ENCODE results near the gene SOCS6. TPM values are rescaled to one million over a fixed set of nuclear protein-coding genes. Genes with fewer than 3 reads are reported as not detected.
"Not testable (repeated sequence)": the region's sequence is repeated elsewhere in the genome, so short reads cannot be mapped to it uniquely, and the experiment has no call there.

SOCS6 gene
- total and polyA plus RNA-seq, 4 donors = 5.9 to 21.4 (median 12.5) TPM

- WGBS, 2 donors = 52 to 59% methylated on average over 2 of the region's 2 CpGs
- Histone ChIP-seq H3K9me3 (ENCODE audit: control insufficient read depth in 4 of 4, insufficient read depth in 3 of 4, low read length in 3 of 4) (no peaks in the 10 kb centered on the region), H3K9ac (ENCODE audit: insufficient read depth in 1 of 2, low read length in 2 of 2) (no peak overlapping the region), H3K4me1 (ENCODE audit: control insufficient read depth in 5 of 5, insufficient read depth in 5 of 5, low read length in 5 of 5) (no peaks in the 10 kb centered on the region), H3K27me3 (ENCODE audit: control insufficient read depth in 3 of 3, insufficient read depth in 3 of 3, low read length in 2 of 3) (no peaks in the 10 kb centered on the region), H3K36me3 (ENCODE audit: control insufficient read depth in 4 of 4, insufficient read depth in 4 of 4, low read length in 4 of 4) (no peaks in the 10 kb centered on the region), H3K27ac (ENCODE audit: low read depth in 1 of 2, low read length in 1 of 2) (no peak overlapping the region), H3K4me3 (no peak overlapping the region)
- no peak for DNase-seq
- ATAC-seq (ENCODE audit: insufficient read depth, low FRiP score) = no peak
- no peak for TF ChIP-seq CTCF (IDR thresholded peaks at IDR 0.05; ENCODE audit: control extremely low read depth, extremely low read depth)
Observed at GRCh38 chr18:70366174-70366573, 77.3 kb downstream of the SOCS6 start.

GRCh38 chr18:70366670-70367069, 77.8 kb downstream of the SOCS6 start:
- TF ChIP-seq CTCF (IDR thresholded peaks at IDR 0.05; ENCODE audit: control extremely low read depth, extremely low read depth) = no peak
- Histone ChIP-seq H3K36me3 (ENCODE audit: control insufficient read depth in 4 of 4, insufficient read depth in 4 of 4, low read length in 4 of 4) (no peaks in the 10 kb centered on the region), H3K27me3 (ENCODE audit: control insufficient read depth in 3 of 3, insufficient read depth in 3 of 3, low read length in 2 of 3) (no peaks in the 10 kb centered on the region), H3K9ac (ENCODE audit: insufficient read depth in 1 of 2, low read length in 2 of 2) (no peak overlapping the region), H3K4me1 (ENCODE audit: control insufficient read depth in 5 of 5, insufficient read depth in 5 of 5, low read length in 5 of 5) (no peaks in the 10 kb centered on the region), H3K4me3 (no peak overlapping the region), H3K27ac (ENCODE audit: low read depth in 1 of 2, low read length in 1 of 2) (no peak overlapping the region), H3K9me3 (ENCODE audit: control insufficient read depth in 4 of 4, insufficient read depth in 3 of 4, low read length in 3 of 4) (no peaks in the 10 kb centered on the region)
- DNase-seq (no peak), ATAC-seq (ENCODE audit: insufficient read depth, low FRiP score) (no peak)
- WGBS, 2 donors = 81 to 87% methylated on average over 7 of the region's 7 CpGs

- not testable (repeated sequence) for H3K27ac ChIP-seq (ENCODE audit: low read depth in 1 of 2, low read length in 1 of 2); ATAC-seq (ENCODE audit: insufficient read depth, low FRiP score); H3K9me3 ChIP-seq (ENCODE audit: control insufficient read depth in 4 of 4, insufficient read depth in 3 of 4, low read length in 3 of 4); H3K9ac ChIP-seq (ENCODE audit: insufficient read depth in 1 of 2, low read length in 2 of 2); H3K4me1 ChIP-seq (ENCODE audit: control insufficient read depth in 5 of 5, insufficient read depth in 5 of 5, low read length in 5 of 5); H3K36me3 ChIP-seq (ENCODE audit: control insufficient read depth in 4 of 4, insufficient read depth in 4 of 4, low read length in 4 of 4); H3K4me3 ChIP-seq; DNase-seq; H3K27me3 ChIP-seq (ENCODE audit: control insufficient read depth in 3 of 3, insufficient read depth in 3 of 3, low read length in 2 of 3)
- 95 to 96% methylated on average over 3 of the region's 3 CpGs for WGBS, 2 donors
Observed at GRCh38 chr18:70367344-70367743, 78.5 kb downstream of the SOCS6 start.

- DNase-seq (no peak), ATAC-seq (ENCODE audit: insufficient read depth, low FRiP score) (no peak)
- WGBS, 2 donors = 54 to 68% methylated on average over 1 of the region's 1 CpG
- Histone ChIP-seq H3K27ac (ENCODE audit: low read depth in 1 of 2, low read length in 1 of 2) (no peak overlapping the region), H3K9me3 (ENCODE audit: control insufficient read depth in 4 of 4, insufficient read depth in 3 of 4, low read length in 3 of 4) (no peaks in the 10 kb centered on the region), H3K27me3 (ENCODE audit: control insufficient read depth in 3 of 3, insufficient read depth in 3 of 3, low read length in 2 of 3) (no peaks in the 10 kb centered on the region), H3K9ac (ENCODE audit: insufficient read depth in 1 of 2, low read length in 2 of 2) (no peak overlapping the region), H3K4me1 (ENCODE audit: control insufficient read depth in 5 of 5, insufficient read depth in 5 of 5, low read length in 5 of 5) (no peaks in the 10 kb centered on the region), H3K36me3 (ENCODE audit: control insufficient read depth in 4 of 4, insufficient read depth in 4 of 4, low read length in 4 of 4) (no peaks in the 10 kb centered on the region), H3K4me3 (no peak overlapping the region)
- no peak for TF ChIP-seq CTCF (IDR thresholded peaks at IDR 0.05; ENCODE audit: control extremely low read depth, extremely low read depth)
Observed at GRCh38 chr18:70368903-70369302, 80.1 kb downstream of the SOCS6 start.
